Measurements from ENCODE around the gene RAPGEF1. TPM values are rescaled to one million over a fixed set of nuclear protein-coding genes. Genes with fewer than 3 reads are reported as not detected.

Gene RAPGEF1
- total RNA-seq, 1 experiment from 2014 or later, result 25.2 TPM

- H3F3A ChIP-seq (ENCODE audit: low read length, unreplicated experiment), result no peaks in the 10 kb centered on the region
- no peaks in the 10 kb centered on the region for H3K9me2 ChIP-seq (replicated peaks; ENCODE audit: low read length)
- CTCF ChIA-PET, result interaction anchor here (0.7 kb wide), 1 partner anchor 324 kb away, joined by 3 read pairs; no protein-coding TSS in a partner anchor
- no peak overlapping the region for H3K4me2 ChIP-seq (ENCODE audit: low read length)
- H4K20me1 ChIP-seq (ENCODE audit: low read length), result no peaks in the 10 kb centered on the region
- POLR2A ChIA-PET (ENCODE audit: unreplicated experiment), result no interaction called here
- ATAC-seq, result no peak
- no peak overlapping the region for H3K27ac ChIP-seq (ENCODE audit: low read length)
- H3K9ac ChIP-seq (ENCODE audit: low read length), result no peak overlapping the region
- no peak overlapping the region for H3K4me3 ChIP-seq (ENCODE audit: low read length)
- BruUV-seq (replicated peaks), result no TSS peak
- H3K36me3 ChIP-seq (ENCODE audit: low read depth, low read length), result no peaks in the 10 kb centered on the region
- DNase-seq, result no peak
- H2AFZ ChIP-seq (ENCODE audit: low read length), result no peak overlapping the region
- no peak for TF ChIP-seq EZH2 (IDR thresholded peaks at IDR 0.05; ENCODE audit: low read length, unreplicated experiment)
- TF ChIP-seq CTCF (conservative IDR thresholded peaks at IDR 0.05; ENCODE audit: low read depth, low read length), result no peak
- TF ChIP-seq EZH2phosphoT487 (IDR thresholded peaks at IDR 0.05; ENCODE audit: borderline replicate concordance, low read length), result no peak
- H3K4me1 ChIP-seq (ENCODE audit: insufficient read depth, low read length), result no peaks in the 10 kb centered on the region
- H3K27me3 ChIP-seq (ENCODE audit: low read length), result no peaks in the 10 kb centered on the region
- no peaks in the 10 kb centered on the region for H3K9me3 ChIP-seq (ENCODE audit: low read length)
- intact Hi-C loops (cut with micrococcal nuclease), result no loop called here
- no peaks in the 10 kb centered on the region for H3K79me2 ChIP-seq (ENCODE audit: low read length)
Measured at GRCh38 chr9:131642496-131643083, 97.3 kb downstream of the RAPGEF1 start.

GRCh38 chr9:131641618-131642495, 98.0 kb downstream of the RAPGEF1 start:
- H3K4me3 ChIP-seq (ENCODE audit: low read length), result no peak overlapping the region
- H3K9me2 ChIP-seq (replicated peaks; ENCODE audit: low read length), result no peaks in the 10 kb centered on the region
- H3K36me3 ChIP-seq (ENCODE audit: low read depth, low read length), result no peaks in the 10 kb centered on the region
- DNase-seq, result no peak
- H3K9me3 ChIP-seq (ENCODE audit: low read length), result no peaks in the 10 kb centered on the region
- no peak overlapping the region for H3K9ac ChIP-seq (ENCODE audit: low read length)
- no peak overlapping the region for H2AFZ ChIP-seq (ENCODE audit: low read length)
- no peaks in the 10 kb centered on the region for H3F3A ChIP-seq (ENCODE audit: low read length, unreplicated experiment)
- H3K27me3 ChIP-seq (ENCODE audit: low read length), result no peaks in the 10 kb centered on the region
- intact Hi-C loops (cut with micrococcal nuclease), result no loop called here
- no TSS peak for BruUV-seq (replicated peaks)
- ATAC-seq, result no peak
- no peaks in the 10 kb centered on the region for H3K79me2 ChIP-seq (ENCODE audit: low read length)
- no peak overlapping the region for H3K27ac ChIP-seq (ENCODE audit: low read length)
- TF ChIP-seq EZH2phosphoT487 (IDR thresholded peaks at IDR 0.05; ENCODE audit: borderline replicate concordance, low read length), result no peak
- no peak for TF ChIP-seq EZH2 (IDR thresholded peaks at IDR 0.05; ENCODE audit: low read length, unreplicated experiment)
- TF ChIP-seq CTCF (conservative IDR thresholded peaks at IDR 0.05; ENCODE audit: low read depth, low read length), result no peak
- ChIA-PET POLR2A (ENCODE audit: unreplicated experiment) (no interaction called here), CTCF (interaction anchor here (0.7 kb wide), 1 partner anchor 325 kb away, joined by 3 read pairs; no protein-coding TSS in a partner anchor)
- no peaks in the 10 kb centered on the region for H3K4me1 ChIP-seq (ENCODE audit: insufficient read depth, low read length)
- H3K4me2 ChIP-seq (ENCODE audit: low read length), result no peak overlapping the region
- no peaks in the 10 kb centered on the region for H4K20me1 ChIP-seq (ENCODE audit: low read length)

Data from PC-3 (cell line).